ENCODE results near the gene EREG.
"Not testable (repeated sequence)": the region's sequence is repeated elsewhere in the genome, so short reads cannot be mapped to it uniquely, and the experiment has no call there.

Gene EREG, protein sequence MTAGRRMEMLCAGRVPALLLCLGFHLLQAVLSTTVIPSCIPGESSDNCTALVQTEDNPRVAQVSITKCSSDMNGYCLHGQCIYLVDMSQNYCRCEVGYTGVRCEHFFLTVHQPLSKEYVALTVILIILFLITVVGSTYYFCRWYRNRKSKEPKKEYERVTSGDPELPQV

DNA sequence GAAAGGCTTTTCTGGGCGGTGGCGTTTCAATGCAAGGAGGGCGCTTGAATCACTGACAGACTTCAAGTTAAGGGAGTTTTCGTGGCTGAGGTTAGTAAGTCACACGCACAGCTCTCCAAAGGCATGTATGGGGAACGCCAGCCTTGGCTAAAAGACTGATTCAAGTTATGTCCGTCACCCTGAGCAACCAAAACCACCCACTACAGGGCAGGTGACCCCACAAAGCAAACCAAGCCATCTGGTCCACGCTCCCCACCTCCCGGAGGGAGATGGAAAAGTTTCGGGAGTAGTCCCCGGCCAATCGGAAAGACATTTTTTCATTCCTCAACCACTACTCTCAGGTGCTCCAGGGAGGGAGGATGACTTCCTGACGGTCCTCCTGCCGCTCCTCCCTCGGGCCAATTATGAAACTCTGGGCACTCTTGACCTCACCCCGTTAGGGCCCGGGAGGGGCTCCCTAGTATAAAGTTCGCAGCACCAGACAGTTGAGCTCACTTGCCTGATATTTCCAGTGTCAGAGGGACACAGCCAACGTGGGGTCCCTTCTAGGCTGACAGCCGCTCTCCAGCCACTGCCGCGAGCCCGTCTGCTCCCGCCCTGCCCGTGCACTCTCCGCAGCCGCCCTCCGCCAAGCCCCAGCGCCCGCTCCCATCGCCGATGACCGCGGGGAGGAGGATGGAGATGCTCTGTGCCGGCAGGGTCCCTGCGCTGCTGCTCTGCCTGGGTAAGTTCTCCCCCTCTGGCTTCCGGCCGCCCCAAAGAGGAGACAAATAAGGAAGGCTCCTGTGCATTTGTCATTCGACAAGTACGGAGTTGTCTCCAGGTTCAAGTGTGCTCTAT lies at the start of gene EREG:
Gene EREG, plus strand, starts transcription at position 494 of the 840 bp plus-strand sequence. Its CDS starts 164 bp downstream, at position 658.
- no peak for DNase-seq (ENCODE audit: low read depth)

DNA sequence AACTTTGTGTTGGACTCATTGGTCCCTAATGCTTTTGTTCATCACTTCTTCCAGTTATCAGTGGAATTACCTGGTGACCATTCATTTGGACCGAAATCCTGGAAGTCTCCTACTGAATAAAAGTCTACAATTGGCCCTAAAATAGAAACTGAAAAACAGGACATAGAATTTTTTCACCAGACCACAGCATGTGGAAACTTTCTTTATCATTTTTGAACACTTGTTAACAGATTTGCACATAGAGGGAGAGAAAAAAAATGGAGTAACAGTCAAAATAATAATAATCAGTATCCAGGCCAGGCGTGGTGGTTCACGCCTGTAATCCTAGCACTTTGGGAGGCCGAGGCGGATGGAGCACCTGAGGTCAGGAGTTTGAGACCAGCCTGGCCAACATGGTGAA lies 49.6 kb upstream of the EREG start:
- DNase-seq (ENCODE audit: low read depth): no peak

DNA sequence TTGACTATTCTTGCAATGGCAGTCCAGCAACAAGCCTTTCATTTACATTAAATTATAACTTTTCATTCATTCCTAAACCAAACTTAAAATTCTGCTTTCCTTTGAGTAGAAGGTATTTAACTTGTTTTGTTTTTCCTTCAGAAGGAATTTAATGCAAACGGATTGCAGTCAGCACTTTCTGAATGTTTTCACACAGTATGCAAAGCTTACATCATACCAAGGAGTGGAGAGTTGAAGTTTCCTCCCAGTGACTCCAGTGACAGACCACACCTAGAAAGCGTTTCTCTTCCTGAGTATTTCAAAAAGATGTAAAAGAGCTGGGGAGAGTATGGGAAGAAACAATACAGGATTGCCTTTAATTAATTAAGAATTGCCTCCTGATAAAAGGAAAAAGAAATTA lies 48.5 kb upstream of the EREG start:
- no peak for DNase-seq (ENCODE audit: low read depth)

DNA sequence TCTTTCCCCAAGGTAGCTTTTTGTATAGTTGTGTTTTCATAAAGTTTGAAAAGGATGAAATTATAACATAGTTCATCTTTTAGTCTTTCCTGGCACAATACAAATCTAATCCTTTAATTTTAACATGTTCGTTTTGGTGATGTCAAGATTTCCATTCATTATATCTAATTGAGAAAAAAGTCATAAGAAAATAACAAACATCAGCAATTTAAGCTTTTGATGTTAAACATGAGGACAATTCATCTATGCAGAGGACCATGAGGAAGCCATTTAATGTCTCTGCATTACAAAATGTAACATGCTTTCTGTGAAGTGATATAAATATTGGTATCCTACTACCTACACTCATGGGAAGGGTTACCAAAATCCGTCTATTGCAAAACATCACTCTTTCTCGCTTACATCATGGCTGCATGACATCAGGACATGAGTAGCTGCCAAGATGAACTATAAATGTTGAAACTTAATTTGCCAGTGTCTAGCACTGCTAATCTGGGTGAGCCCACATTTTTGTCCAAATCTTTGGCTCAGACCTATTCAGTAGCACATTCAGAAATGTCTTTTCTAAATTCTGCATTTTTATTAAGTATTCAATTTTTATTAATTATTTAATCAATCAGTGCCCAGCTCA lies 47.2 kb upstream of the EREG start:
- no peak for DNase-seq (ENCODE audit: low read depth)

DNA sequence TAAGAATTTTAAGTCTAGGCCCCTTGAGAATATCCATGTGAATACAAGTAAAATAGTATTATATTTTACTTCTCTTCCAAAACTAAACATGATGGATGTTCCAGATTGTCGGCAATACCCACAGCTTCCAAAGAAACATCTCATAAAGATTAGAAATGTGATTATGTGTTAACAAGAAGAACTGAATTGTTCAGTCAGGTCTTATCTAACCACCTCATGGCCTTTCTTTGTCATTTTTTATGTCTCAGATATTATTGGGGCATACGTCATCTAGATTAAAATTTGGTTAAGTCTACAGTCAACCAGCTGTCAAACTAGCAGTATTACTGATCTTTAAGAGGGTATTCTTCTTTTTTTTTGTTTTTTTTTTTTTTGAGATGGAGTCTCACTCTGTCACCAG lies 46.7 kb upstream of the EREG start:
- DNase-seq (ENCODE audit: low read depth): no peak

DNA sequence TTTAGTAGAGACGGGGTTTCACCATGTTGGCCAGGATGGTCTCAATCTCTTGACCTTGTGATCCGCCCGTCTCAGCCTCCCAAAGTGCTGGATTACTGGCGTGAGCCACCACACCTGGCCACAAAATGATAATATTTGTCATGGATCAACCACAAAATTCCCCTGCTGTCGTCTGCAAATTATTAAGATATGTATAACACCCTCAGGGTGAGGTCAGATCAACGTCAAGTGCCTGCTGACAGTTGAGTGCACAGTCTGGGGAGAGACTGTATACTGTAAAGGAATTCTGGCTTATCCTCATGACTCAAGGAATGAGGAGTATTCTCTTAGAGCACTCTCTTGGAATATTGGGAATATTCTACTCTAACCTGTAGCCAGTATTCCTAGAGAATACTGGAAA lies 45.5 kb upstream of the EREG start:
- peak; percentile 21 for DNase-seq (ENCODE audit: low read depth)

DNA sequence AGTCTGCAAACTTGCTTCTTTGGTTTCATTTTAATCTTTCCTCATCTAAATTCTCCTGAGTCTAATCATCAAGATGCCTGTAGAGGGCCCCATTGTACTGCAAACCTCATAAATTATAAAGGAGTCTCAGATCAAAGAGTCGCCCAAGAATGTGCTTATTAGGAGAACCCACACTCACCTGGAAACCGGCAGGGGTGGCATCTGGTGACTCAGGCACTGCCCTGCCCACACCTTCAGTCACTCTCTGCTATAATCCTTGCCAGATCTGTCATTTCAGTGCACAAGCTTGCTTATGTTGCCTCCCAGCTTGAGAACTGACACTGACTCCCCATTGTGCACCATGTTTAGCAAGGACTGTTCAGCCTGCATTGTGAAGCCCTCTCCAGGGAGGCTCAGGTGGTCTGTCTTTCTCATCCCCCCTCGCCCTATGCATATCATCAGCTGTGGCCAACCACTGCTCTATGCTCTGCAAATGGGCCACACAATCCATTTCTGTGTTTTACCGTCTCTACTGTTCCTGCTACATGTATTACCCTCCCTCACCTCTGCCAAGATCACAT lies 44.3 kb upstream of the EREG start:
- peak; percentile 61 for DNase-seq (ENCODE audit: low read depth)

DNA sequence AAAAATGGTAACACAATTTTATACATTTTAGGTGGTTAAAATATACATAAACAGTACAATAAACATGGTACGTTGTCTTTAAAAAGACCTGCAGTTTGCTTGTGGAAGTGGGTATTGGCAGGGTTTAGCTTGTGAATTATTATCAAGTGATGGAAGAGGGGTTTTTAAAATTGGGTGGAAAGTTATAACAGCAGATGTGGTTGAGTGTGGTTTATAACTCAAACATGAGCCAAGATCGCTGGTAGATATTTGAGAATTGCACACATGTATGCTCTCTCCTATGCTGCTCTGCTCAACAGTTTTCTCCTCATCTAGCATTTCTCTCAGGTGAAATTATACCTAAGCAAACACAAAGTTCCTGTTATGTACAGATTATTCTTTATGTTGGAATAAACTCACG lies 42.6 kb upstream of the EREG start:
- no peak for DNase-seq (ENCODE audit: low read depth)

DNA sequence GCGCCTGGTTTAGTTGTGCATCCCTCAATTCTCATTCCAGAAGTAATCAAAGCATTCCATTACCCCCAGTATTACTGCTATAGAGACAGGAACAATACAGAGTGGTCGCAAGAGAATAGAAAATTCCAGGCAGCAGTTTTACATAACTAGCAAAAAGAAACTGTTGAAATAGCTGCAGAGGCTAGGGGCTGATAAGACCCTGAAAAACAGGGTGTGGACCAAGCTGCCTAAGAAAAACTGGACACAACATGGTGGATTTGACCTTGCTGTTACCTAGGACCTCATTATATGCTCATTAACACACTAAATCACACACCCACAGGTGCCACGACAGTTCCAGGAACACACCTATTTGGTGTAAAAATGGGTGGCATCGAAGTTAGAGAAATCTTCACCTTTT lies 41.3 kb upstream of the EREG start:
- DNase-seq (ENCODE audit: low read depth): no peak

DNA sequence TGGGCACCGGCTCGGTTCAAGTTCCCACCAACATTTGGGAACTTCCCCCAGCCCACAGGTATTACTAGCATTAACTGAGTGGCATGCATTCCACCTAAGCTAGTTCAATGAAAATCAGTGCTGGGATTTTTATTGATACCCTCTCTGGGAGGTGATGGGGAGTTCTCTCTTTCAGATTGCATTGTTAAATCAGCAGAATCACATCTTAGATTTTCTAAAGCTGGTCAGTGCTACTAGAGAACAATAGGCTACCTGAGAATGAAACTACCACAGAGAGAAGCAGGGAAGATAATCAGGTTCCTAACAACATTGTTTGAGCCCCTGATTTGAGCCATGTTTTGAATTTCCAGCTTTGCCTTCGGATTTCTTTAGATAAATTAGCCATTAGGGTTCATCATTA lies 40.7 kb upstream of the EREG start:
- no peak for DNase-seq (ENCODE audit: low read depth)

DNA sequence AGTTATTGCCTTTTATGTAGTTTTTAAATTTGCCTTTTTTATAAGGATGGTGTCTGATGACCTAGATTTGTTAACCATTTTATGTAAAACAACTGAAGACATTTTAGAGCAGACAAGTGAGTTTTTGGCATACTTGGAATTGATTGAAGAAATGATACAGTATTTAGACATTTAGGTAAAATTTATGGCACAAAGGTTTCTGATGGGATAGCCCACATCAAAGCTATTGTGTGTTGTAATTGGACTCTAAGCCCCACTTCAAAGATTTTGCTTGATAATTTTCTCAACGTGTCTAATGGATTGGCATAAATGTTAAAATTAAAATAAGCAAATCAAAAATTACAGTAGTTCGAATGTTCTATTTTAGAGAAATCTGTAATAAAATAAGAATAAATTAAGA lies 39.1 kb upstream of the EREG start:
- DNase-seq (ENCODE audit: low read depth): no peak

DNA sequence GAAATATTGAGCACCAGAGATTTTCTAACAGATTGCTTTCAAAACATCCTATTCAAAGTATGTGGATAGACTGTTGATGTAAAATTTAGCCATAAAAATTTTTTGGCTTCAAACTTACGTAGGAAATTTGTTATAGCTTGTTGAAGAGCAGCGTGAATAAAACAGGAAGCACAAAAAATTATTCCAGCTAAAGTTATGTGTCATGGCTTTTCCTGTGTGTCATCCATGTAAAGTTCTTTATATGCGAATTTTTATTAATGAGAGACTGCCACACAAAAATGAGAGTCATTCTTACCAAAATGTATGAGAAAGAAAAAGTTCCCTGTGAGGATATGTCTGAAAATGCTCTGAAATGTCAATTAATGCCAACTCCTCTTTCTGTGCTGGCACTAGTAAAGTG lies 37.2 kb upstream of the EREG start:
- DNase-seq (ENCODE audit: low read depth): no peak

DNA sequence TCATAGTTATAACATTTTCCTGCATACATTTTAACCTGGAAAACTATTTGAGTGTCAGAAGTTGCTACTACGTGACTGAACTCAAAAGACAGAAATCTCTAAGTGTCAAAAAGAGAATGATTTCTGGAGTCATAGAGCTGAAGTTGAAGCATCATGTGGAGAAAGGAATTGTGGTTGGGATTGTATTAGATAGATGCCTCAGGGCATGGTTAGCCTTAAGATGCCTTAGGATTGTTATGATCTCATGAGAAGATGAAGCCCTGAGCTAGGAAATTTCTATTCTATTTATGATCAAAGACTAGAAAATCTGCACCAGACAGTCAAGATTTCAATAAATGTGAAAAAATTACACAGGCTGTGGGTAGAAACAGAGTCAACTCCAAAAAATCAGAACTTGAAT lies 36.4 kb upstream of the EREG start:
- DNase-seq (ENCODE audit: low read depth): no peak

DNA sequence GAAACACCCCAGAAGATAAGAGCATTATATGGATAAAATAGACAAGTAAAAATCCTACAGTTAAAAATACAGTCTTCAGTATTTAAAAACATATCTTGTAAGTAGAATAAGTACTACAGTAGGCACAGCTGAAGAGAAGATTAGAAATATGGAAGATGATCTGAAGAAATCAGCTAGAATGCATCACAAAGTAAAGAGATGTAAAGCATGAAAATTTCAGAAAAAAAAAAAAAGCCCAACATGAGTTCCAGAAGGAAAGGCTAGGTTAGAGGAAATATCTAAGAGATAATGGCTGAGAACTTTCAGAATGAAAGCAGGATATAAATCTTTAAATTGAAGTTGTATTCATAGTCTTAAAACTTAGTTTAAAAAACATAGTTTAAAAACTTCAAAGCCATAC lies 35.6 kb upstream of the EREG start:
- no peak for DNase-seq (ENCODE audit: low read depth)

DNA sequence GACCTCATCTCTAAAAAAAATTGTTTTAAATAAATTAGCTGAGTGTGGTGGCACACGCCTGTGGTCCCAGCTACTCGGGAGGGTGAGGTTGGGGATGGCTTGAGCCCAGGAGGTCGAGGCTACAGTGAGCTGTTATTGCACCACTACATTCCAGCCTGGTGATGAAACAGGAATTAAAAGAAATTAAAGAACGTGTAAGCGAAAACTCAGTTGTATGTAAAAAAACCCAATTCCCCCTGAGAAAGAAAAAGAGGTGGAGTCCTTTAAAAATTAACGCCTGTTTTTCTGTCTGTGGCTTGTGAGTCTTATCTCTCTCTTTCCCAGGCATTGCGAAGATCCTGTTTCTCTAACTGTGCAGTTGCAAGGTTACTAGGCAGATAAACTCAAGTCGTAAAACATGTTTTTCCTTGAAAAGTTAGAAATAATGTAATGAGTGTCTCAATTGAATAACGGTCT lies 34.6 kb upstream of the EREG start:
- peak; percentile 53 for DNase-seq (ENCODE audit: low read depth)

DNA sequence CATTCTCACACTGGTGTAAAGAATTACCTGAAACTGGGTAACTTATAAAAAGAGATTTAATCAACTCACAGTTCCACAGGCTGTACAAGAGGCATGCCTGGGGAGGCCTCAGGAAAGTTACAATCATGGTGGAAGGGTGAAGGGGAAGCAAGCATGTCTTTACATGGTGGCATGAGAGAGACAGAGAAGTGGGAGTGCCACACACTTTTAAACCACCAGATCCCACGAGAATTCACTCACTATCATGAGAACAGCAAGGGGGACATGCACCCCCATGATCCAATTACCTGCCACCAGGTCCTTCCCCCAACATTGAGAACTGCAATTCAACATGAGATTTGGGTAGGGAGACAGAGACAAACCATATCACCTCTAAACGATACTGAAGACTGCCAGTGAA lies 33.7 kb upstream of the EREG start:
- DNase-seq (ENCODE audit: low read depth): no peak

DNA sequence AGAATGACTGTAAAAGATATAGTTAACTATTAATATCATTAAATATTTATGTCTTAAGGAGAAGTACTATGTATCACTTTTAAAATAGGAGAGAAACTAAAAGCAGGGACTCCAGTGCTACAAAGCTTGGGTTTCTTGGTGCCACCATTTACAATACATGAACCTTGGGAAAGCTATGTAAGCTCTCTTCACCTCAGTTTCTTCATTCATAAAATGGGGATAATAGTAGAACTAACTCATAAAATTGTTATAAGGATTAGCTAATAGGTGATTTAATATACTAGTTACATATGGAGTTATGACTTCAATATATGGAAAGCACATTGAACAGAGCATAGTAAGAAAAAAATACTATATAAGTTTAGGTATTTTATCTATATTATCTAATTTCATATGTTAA lies 33.0 kb upstream of the EREG start:
- DNase-seq (ENCODE audit: low read depth): no peak

DNA sequence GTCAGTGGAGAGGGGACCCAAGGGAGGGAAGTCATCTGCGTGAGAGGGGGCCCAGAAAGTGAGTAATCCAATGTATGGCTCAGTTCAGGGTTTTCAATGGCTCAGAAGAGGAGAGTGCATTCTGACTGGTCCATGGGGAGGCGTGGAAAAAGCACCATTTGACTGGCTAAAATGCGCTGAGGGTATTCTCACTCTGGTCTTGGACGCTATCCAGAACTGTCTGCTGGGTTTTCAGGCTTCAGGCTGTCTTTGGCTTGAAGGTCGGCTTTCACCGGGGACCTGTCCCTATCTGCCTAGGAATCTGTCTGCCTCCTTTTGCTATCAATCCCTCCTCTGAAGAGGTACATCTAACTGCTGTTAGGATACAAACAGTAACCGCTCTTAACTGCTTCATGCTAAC lies 30.3 kb upstream of the EREG start:
- no peak for DNase-seq (ENCODE audit: low read depth)

DNA sequence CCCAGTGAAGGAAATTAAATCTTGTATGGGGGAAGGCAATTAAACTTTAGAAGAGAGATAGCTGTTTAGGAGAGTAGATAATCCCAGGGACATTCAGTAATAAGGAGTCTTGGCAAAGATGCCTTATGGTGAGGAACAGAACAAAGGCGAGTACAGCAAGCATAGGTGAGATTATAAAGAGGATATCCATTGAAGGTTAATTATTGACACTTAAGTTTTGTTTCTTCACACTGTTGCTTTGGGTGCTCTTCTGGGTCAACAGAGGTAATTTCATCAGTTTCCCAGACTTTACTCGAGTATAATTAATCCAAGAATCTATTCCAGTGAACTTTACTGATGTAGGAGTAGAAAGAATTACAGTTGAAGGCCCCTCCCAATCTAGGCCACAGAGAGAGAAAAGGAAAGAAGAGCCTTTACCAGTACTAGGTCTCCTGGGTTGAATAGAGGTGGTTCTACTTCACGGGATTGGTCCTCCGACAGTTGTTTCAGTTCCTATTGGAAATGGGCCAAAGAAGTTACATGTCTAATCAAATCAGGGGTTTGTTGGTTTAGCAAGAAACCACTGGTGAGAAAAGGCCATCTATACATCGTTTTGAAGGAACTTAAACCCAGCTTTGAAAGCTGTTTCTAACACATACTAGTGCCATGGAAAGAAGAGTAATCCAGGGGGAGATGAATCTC lies 29.5 kb upstream of the EREG start:
- DNase-seq (ENCODE audit: low read depth): no peak

DNA sequence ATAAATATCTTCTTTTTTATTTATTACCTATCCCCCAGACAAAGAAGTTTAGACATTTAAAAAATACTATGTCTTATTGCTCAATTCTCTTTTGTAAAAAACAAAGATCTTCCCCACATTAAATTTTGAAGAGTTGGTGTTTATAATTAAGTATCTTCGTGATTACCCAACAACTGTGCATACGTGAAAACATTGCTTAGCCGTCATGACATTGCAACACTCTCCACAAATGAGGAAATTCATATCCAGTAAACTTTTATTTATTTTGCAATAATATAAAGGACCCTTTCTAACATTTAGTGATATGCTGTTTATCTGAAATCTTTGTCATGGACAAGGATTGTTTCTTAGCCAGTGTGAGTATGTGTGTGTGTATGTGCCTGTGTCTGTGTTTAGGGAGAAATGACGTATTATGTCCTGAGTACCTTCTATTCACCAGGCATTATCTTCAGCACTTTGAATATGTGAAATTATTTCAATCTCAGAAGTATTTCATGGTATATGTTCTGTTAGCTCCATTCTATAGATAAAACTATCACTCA lies 26.1 kb upstream of the EREG start:
- DNase-seq (ENCODE audit: low read depth): peak; percentile 88

DNA sequence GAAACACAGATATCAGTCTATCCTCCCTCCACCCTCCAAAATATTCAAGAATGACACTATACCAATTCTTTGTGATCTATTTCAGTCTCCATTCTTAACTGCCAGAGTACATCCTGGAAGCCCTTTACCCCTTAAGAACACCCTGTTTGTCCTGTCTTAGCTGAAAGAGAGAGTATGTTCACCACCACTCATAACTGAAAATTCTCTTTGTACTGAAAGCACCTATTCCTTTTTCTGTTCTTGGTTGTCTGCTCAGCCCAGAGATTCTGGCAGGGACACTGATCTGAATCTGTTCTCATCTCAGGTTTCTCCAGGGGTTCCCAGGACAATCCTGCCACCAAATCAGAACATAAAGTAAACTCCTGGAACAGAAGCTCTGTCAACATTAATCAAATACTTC lies 25.4 kb upstream of the EREG start:
- no peak for DNase-seq (ENCODE audit: low read depth)

DNA sequence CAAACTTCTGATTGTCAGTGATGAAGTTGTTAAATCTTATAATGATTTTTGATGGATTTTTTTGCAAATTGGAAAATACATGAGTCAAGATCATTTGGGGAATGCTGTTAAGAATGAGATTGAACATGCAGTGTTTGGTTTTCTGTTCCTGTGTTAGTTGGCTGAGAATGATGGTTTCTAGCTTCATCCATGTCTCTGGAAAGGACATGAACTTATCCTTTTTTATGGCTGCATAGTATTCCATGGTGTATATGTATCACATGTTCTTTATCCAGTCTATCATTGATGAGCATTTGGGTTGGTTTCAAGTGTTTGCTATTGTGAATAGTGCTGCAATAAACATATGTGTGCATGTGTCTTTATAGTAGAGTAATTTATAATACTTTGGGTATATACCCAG lies 24.5 kb upstream of the EREG start:
- not testable (repeated sequence) for DNase-seq (ENCODE audit: low read depth)
